Measurements from ENCODE around the gene DNAJC2.
A peak's percentile ranks its signal among the peaks of the same experiment; 100 is the strongest.

Gene DNAJC2

DNA sequence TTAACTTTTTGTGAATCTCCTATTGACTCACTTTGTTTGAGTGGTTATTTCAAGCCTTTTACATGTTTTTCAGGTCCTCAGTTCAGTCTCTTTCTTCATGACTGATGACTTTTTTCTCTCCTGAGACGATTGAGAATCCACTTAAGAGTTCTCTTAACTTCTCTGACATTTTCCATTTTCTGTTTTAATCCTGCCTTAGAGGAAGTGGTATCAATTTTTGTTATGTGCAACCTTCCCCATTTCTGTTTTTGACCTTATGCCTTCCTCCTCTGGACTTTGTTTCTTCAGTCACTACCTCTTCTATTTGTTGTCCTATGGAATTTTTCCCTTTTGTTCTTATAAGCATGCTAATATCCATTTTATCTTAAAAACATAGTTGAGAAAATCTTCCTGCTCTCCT lies 5.2 kb upstream of the DNAJC2 start:
- H3K4me3 ChIP-seq (ENCODE audit: low read length) = no peak overlapping the region
- no peak for TF ChIP-seq ZNF274 (IDR thresholded peaks at IDR 0.05; ENCODE audit: low read depth, low read length)

DNA sequence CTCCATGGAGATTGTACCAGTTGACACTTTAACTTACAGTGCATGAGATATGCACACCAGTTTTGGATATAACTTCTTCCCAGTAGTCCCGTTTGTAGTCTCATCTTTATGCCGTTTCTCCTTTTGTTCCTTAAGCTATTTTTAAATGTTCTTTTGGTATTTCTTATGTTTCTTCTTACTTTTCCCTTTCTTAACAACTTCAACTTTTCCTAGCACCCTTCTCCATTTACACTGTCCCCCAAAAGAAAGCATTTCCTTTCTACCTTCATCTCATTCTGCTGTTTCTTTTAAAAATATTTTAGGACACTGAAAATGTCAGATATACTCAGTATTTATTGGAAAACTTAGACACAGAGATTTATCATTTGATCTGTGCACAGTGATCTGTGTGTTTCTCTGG lies 4.4 kb upstream of the DNAJC2 start:
- peak overlapping the region; percentile 92; the same call in 1 of the 2 replicates for H3K4me3 ChIP-seq (ENCODE audit: low read length)
- no peak for TF ChIP-seq ZNF274 (IDR thresholded peaks at IDR 0.05; ENCODE audit: low read depth, low read length)

- peak overlapping the region; percentile 92 for H3K4me3 ChIP-seq (ENCODE audit: low read length)
- no peak for TF ChIP-seq ZNF274 (IDR thresholded peaks at IDR 0.05; ENCODE audit: low read depth, low read length)
Measured at GRCh38 chr7:103348452-103348851, 3.9 kb upstream of the DNAJC2 start.

DNA sequence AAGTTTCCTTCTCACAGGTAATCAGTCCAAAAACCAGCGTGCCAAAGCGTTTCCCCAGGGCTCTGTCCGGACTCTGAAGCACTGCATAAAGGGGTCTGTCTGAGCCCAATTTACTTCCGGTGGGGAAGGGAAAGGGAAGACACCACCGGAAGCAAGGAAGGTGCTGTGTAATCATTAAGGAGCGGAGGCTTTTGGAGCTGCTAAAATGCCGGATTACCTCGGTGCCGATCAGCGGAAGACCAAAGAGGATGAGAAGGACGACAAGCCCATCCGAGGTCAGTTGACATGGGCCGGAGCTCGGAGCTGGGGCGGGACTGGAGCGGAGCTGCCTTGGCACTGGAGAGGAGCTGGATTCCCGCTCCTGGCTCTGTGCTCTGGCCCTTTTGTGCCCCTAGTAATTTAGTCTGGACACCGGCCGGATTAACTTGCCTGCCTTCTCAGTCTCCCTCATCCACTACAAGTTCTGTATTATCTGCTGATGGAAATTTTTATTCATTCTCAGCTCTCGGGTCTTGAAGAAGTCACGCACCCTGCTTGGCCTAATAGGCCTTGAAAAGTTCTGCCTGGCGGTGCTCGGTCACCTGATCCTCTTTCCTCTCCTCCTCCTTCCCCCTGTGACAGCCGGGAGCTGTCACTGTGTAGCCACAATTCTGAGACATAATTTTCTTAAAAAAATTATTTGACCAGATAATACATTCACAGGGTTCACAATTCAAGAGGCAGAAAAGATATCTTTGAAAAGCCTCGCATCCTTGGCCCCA lies 3.1 kb upstream of the DNAJC2 start, which contains the start of gene PSMC2:
Gene PSMC2, plus strand, starts transcription at position 137 of the 761 bp plus-strand sequence. Its CDS starts 69 bp downstream, at position 206.
- TF ChIP-seq ZNF274 (IDR thresholded peaks at IDR 0.05; ENCODE audit: low read depth, low read length) = no peak

DNA sequence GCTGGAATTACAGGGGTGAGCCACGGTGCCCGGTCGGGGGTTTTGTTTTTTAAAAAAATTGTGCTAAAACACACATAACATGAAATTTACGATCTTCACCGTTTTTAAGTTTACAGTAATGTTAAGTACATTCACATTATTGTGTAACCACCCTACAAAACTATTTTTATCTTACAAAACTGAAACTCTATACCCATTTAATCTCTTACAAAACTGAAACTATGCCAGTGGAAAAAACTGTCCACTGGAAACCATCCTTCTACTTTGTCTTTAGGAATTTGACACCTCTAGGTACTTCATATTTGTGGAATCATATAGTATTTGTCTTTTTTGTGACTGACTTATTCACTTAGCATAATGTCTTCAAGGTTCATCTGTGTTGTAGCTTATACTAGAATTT lies 1.8 kb upstream of the DNAJC2 start:
- no peak overlapping the region for H3K4me3 ChIP-seq (ENCODE audit: low read length)
- TF ChIP-seq ZNF274 (IDR thresholded peaks at IDR 0.05; ENCODE audit: low read depth, low read length) = no peak

More for the DNA sequence above, 3.1 kb upstream of the DNAJC2 start, which contains the start of gene PSMC2:
- peak within 1 kb of the TSS; percentile 92 for H3K4me3 ChIP-seq (ENCODE audit: low read length)

DNA sequence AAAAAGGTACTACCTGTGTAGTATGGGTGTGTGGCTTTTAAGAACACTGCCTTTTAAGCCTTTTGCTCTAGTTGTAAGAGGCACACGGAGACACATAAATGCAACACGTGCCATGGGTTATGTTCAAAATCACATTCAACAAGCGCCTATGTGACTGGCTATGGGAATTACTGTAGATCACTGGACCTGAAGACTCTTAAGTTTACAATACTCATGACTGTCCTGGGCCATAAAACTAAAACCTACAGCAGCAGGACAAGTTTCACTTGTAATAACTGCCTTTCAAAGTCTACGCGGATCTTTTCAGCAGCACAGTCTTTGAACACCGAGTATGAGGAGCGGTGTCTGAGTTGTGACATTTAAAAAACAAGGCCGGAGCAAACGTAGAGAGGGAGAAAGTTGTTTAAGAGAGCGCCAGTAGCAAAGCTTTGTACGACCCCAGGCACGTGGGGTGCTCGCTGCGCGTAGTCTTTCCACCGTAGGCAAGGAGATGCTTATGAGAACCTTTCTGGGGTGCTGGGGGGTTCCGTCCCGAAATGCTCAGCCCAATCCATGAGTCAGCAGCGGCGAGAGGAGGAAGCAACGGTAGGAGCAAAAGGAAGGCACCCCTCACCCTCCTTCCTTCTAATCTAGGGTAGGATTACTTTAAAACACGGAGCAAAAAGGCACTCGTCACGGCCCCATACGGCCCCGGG lies 662 bp downstream of the DNAJC2 start:
- H3K4me3 ChIP-seq (ENCODE audit: low read length) = peak overlapping the region; percentile 82
- TF ChIP-seq ZNF274 (IDR thresholded peaks at IDR 0.05; ENCODE audit: low read depth, low read length) = no peak

- peak overlapping the region; percentile 82 for H3K4me3 ChIP-seq (ENCODE audit: low read length)
- no peak for TF ChIP-seq ZNF274 (IDR thresholded peaks at IDR 0.05; ENCODE audit: low read depth, low read length)
Measured at GRCh38 chr7:103343332-103343731, 1.2 kb downstream of the DNAJC2 start.

DNA sequence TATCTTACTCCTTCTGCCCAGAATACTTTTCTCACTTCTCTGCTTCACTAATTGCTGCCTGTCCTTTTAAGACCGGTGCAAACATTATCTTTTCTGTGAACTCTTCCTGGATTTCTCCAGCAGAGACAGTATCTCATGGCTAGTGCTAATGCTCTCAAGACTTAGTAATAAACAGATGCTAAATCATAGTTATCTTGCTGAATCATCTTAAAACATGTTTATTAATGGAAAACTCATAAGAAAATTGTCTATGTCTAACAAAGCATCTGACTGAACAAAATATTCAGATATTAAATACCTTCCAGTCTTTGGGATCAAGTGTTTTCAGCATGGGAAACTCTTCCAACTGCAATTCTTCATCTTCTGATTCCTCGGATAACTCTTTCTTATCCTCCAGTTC lies 3.1 kb downstream of the DNAJC2 start:
- no peak for TF ChIP-seq ZNF274 (IDR thresholded peaks at IDR 0.05; ENCODE audit: low read depth, low read length)
- H3K4me3 ChIP-seq (ENCODE audit: low read length) = no peak overlapping the region

DNA sequence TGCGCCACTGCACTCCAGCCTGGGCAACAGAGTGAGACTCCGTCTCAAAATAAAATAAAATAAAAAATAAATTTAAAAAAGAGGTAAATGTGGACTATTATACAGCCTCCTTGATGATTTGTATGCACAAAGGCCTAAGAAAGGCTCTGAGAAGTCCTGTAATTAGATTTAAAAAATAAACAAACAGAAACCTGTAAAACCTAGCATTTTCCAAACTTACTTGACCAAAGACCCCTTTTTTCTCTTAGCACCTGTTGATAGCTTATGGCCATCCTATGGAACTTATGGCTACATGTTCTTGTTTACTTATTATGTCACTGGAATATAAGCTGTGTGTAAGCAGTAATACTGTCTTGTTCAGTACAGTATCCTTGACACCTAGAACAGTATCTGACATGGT lies 5.7 kb downstream of the DNAJC2 start:
- no peak for TF ChIP-seq ZNF274 (IDR thresholded peaks at IDR 0.05; ENCODE audit: low read depth, low read length)
- no peak overlapping the region for H3K4me3 ChIP-seq (ENCODE audit: low read length)

DNA sequence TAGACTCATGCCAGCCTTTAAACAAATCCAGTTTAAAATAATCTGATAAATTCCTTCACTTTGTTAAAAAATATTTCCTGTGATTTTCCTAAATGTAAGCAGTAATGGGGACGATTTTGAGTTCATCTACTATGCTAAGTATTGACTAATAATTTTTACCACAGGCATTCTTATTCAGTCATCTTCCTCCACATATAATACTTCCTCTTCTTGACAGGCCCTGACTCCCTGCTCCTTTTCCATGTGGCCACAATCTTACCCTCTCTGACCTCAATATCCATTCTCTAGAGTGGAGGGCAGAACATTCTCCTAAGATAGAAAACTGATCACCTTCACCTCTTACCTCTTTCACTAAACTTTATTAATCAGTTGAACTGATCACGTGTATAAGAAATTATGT lies 7.8 kb downstream of the DNAJC2 start:
- no peak overlapping the region for H3K4me3 ChIP-seq (ENCODE audit: low read length)
- TF ChIP-seq ZNF274 (IDR thresholded peaks at IDR 0.05; ENCODE audit: low read depth, low read length) = no peak

DNA sequence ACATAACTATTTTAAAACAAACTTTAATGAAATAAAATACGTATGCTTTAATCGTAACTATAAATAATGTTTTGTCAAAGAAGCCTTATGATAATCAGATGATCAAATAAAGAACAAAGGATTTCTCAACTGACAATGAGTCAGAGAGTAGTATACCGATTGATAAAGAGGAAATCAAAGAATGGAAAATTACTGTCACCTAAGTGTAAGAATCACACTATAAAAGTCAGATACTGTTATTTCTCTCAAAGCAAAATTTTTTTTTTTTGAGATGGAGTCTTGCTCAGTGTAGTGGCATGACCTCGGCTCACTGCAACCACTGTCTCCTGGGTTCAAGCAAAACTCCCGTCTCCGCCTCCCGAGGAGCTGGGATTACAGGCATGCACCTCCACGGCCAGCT lies 18.8 kb downstream of the DNAJC2 start:
- H3K4me3 ChIP-seq (ENCODE audit: low read length) = no peak overlapping the region
- TF ChIP-seq ZNF274 (IDR thresholded peaks at IDR 0.05; ENCODE audit: low read depth, low read length) = no peak

DNA sequence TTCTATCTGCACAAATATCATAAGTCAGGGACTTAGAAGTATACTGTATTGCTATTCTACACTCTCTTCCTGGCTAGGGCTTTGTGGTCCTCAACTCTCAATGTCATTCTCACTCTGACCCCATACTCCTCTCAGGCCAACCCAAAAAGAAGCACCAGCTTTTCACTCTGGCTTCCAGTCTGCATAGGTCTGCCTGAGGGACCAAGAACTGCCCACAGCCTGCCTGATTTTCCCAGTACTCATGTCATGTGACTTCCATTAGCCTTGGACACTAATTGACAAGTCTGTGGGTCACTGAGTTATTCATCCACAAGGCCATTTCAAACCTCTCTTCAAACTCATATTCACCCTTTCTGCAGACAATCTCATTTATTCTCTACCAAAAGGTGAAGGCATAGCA lies 27.6 kb downstream of the DNAJC2 start:
- TF ChIP-seq ZNF274 (IDR thresholded peaks at IDR 0.05; ENCODE audit: low read depth, low read length) = no peak
- H3K4me3 ChIP-seq (ENCODE audit: low read length) = no peak overlapping the region

DNA sequence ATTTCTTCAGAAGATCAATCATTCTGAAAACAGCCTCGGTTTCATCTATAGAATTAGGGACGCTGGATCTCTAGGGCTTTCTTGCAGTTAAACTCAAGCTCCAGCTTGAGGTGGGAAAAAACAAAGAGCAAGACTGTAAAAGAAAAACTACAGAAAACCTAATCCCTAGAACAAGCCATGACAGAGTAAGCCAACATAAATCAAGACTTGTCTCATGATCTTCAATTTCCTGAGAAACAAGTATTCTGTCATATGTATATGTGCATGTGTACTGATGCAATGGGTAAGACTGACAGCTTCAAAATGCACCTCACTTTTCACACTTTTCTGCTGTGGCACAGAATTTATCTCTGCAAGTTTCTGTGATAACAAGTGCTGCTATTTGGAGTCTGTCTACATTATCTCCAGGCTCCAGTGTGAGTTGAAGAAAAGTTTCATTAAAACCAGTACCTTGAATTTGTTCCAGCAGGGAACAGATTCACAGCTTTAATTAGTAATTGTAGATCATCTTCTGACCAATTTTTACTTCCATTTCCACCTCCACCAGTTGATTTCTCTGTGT lies 28.1 kb downstream of the DNAJC2 start:
- TF ChIP-seq ZNF274 (IDR thresholded peaks at IDR 0.05; ENCODE audit: low read depth, low read length) = no peak
- H3K4me3 ChIP-seq (ENCODE audit: low read length) = no peak overlapping the region

DNA sequence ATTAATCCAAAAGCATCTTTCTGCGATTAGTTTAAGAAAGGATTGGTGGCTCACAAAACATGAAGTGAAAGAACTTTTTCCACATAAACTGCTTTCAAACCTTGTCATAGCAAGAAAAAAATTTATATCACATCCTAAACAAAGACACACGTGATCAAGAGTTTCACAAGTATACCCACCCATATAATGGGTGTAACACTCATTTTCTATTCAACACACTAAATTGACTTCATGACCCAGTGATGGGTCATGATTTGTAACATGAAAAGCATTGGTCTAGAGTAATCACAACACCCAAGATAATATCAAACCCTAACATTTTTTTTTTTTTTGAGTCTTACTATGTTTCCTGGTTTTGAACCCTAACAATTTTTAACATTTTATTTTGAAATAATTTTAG lies 29.7 kb downstream of the DNAJC2 start:
- H3K4me3 ChIP-seq (ENCODE audit: low read length) = no peak overlapping the region
- TF ChIP-seq ZNF274 (IDR thresholded peaks at IDR 0.05; ENCODE audit: low read depth, low read length) = no peak
